HG03378 (cell line): ENCODE results near the gene RHBDF2.

ENCODE experiments used
- ATAC-seq: cut with Tn5 transposase; IDR thresholded peaks from one replicate; pipeline ENCODE4 v1.9.1; 2021; ENCODE audit warnings: mild to moderate bottlenecking, moderate library complexity; ENCODE audit not compliant: unreplicated experiment

The RHBDF2 gene

GRCh38 chr17:76441686-76442340 lies 59.4 kb downstream of the RHBDF2 start:
- no peak for ATAC-seq

- ATAC-seq = no peak
Observed at GRCh38 chr17:76440751-76441362, 60.4 kb downstream of the RHBDF2 start.

DNA sequence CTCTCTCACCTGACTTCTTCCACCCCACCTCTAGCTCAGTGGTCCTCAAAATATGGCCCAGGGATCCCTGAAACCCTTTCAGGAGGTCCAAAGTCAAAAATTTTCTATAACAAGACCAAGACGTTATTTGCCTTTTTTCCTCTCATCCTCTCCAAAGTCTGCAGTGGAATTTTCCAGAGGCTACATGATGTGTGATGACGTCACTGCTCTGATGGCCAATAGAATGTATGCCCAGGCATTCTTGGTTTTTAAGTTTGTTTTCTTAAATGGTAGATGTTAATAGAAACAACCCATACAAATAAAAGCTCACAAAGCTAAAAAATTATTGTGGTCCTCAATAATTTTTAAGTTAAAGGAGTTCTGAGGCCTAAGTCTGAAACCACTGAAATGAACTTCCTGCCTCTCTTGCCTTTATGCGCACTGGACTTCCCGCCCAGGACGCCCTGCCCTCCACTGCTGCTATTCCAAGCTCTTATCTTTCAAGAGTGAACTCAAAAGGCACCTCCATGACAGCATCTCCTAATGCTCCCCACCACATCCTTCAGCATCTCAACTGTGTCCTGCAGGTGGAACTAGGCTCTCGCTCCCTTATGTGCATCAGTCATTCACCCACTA lies 61.8 kb downstream of the RHBDF2 start:
- ATAC-seq = no peak

- ATAC-seq = no peak
Observed at GRCh38 chr17:76438906-76439305, 62.3 kb downstream of the RHBDF2 start.

GRCh38 chr17:76437467-76438402 lies 63.5 kb downstream of the RHBDF2 start:
- ATAC-seq = no peak

- no peak for ATAC-seq
Observed at GRCh38 chr17:76435751-76436150, 65.5 kb downstream of the RHBDF2 start.

- ATAC-seq = no peak
Observed at GRCh38 chr17:76434870-76435269, 66.4 kb downstream of the RHBDF2 start.

DNA sequence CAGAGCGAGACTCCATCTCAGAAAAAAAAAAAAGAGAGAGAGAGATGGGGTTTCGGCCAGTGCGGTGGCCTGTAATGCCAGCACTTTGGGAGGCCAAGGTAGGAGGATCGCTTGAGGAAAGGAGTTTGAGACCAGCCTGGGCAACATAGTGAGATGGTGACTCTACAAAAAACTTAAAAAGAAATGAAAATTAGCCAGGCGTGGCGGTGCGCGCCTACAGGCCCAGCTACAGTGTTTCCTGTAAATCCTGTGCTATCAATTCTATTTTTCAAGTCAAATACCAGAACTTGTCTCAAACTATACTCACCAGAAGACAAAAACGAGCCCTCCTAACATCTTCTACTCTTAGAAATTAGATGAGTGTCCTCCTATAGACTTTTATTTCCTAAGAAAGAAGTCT lies 67.5 kb downstream of the RHBDF2 start:
- ATAC-seq = no peak

- ATAC-seq = no peak
Observed at GRCh38 chr17:76432712-76433336, 68.4 kb downstream of the RHBDF2 start.

DNA sequence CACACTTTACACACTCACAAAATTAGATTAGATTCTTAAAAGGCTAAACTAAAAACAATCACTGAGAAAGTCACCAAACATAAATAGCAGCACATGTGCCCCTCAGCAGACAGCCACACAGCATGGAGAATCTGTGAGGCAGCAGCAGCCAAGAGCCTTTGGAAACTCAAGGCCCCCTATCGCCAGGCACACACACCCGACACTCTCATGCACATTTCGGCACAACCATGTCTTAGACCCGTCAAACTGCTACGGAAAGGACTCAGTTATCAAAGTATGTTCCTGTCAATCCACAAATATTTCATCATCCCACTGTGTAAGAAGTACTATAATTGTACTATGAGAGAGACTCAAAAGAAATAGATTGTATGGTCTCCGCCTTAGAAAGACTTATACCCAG lies 69.2 kb downstream of the RHBDF2 start:
- ATAC-seq = no peak

GRCh38 chr17:76431509-76431908 lies 69.7 kb downstream of the RHBDF2 start:
- ATAC-seq = no peak

GRCh38 chr17:76428511-76428910 lies 72.7 kb downstream of the RHBDF2 start:
- no peak for ATAC-seq

- ATAC-seq = no peak
Observed at GRCh38 chr17:76427501-76428231, 73.6 kb downstream of the RHBDF2 start.

DNA sequence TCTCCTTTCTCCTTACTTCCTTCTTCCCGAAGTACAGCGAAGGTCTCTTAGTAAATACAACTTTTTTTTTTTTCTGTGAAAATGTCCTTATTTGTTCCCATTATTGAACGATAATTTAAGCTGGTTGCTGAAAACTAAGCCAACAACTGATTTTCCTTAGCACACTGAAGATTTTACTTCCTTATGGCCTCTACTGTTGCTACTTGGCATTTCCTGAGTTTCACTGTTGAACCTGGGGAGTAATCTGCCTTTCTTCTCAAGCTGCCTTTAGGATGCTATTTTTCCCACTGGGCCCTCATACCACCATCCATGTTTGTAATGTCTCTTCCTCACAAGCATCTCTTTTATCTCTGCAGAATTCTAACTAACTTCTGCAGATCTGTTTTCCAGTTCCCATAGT lies 74.4 kb downstream of the RHBDF2 start:
- ATAC-seq = no peak

DNA sequence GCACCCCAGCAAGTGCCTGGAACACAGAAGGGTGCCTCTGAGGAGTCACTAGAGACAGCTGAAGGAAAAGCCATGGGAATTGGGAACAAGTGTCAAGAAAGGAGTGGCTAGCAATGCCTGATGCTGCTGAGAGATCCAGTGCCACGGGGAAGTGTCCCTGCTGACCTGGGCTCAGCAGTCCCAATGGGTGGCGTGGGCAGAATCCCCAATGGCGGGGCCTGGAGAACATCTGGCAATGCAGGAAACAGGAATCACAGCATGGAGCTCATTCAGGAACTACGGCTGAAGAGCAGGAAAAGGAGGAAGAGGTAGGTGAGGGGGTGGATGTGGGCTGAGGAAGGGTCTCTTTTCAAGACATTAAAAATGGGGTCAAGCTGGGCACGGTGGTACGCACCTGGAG lies 78.4 kb downstream of the RHBDF2 start:
- no peak for ATAC-seq

- no peak for ATAC-seq
Observed at GRCh38 chr17:76422406-76422805, 78.8 kb downstream of the RHBDF2 start.

- ATAC-seq = no peak
Observed at GRCh38 chr17:76421044-76421407, 80.2 kb downstream of the RHBDF2 start.
